Natural killer cell (primary cell): ENCODE data around the gene GRIN2D. TPM values are rescaled to one million over a fixed set of nuclear protein-coding genes. Genes with fewer than 3 reads are reported as not detected.

Source experiments
- ATAC-seq, 3 donors: fragments of 150-1000 bp in 2 of 3; fragments of 200-7000 bp in 1 of 3; cut with Tn5 transposase; 1 replicate in 1 of 3; 2 replicates in 2 of 3; pipeline ENCODE4 v1.10.0; 2021; ENCODE audit warnings: mild to moderate bottlenecking in 2 of 3, moderate library complexity in 2 of 3
- DNase-seq, 2 donors: peaks; one replicate each; pipeline versions ENCODE4 v3.0.0 to v3.0.0-alpha.2; 2013 to 2021; ENCODE audit warnings: mixed read lengths in 1 of 2
- H3K27ac ChIP-seq: one replicate; pipeline ENCODE4 v1.5.1; 2013; ENCODE audit warnings: mild to moderate bottlenecking, low read length
- H3K27me3 ChIP-seq: one replicate; pipeline ENCODE4 v1.6.1; 2013; ENCODE audit warnings: low read length; ENCODE audit not compliant: control insufficient read depth, insufficient read depth
- H3K36me3 ChIP-seq: one replicate; pipeline ENCODE4 v1.6.1; 2013; ENCODE audit warnings: low read length; ENCODE audit not compliant: control insufficient read depth, insufficient read depth
- H3K4me1 ChIP-seq: one replicate; pipeline ENCODE4 v1.6.1; 2013; ENCODE audit warnings: low read length; ENCODE audit not compliant: control insufficient read depth, insufficient read depth
- H3K4me3 ChIP-seq: one replicate; pipeline ENCODE4 v1.5.1; 2013; ENCODE audit warnings: low read length
- H3K9me3 ChIP-seq: one replicate; pipeline ENCODE4 v1.6.1; 2013; ENCODE audit warnings: low read length; ENCODE audit not compliant: control insufficient read depth, insufficient read depth
- H3K27ac Mint-ChIP-seq, 2 donors: one replicate each; pipeline ENCODE4 v1.8.0; 2022; ENCODE audit warnings: mild to moderate bottlenecking in 2 of 2, mixed read lengths in 2 of 2, moderate library complexity in 1 of 2
- H3K27me3 Mint-ChIP-seq, 2 donors: one replicate each; pipeline ENCODE4 v1.8.0; 2022; ENCODE audit warnings: low read depth in 2 of 2, mixed read lengths in 2 of 2
- H3K36me3 Mint-ChIP-seq: one replicate; pipeline ENCODE4 v1.8.0; 2022; ENCODE audit warnings: mixed read lengths
- H3K4me1 Mint-ChIP-seq, 2 donors: one replicate each; pipeline ENCODE4 v1.8.0; 2022; ENCODE audit warnings: mixed read lengths in 2 of 2
- H3K4me3 Mint-ChIP-seq: one replicate; pipeline ENCODE4 v1.8.0; 2022; ENCODE audit warnings: mild to moderate bottlenecking, moderate library complexity, mixed read lengths
- H3K9me3 Mint-ChIP-seq, 2 donors: one replicate each; pipeline ENCODE4 v1.8.0; 2022; ENCODE audit warnings: mixed read lengths in 2 of 2
- WGBS: methylation state at CpG from one replicate; pipeline ENCODE4 v1.1.7; 2013; ENCODE audit warnings: missing lambda C conversion rate; ENCODE audit not compliant: insufficient coverage; 5-methylcytosine and 5-hydroxymethylcytosine counted together
- intact Hi-C: fragments of 100-400 bp; cut with micrococcal nuclease; formaldehyde crosslinking; loops from one replicate; pipeline ENCODE4 v1.14.2; 2022
- total RNA-seq, 4 donors: library from RNA; stranded (reverse); fragments of 120-200 nt in 1 of 4; gene quantifications; one replicate each; pipeline versions ENCODE4 v1.2.3 to v1.2.4, GENCODE V29; 2013 to 2022
- TF ChIP-seq, protein P1 (sequence below): fragments of 200-600 bp; IDR thresholded peaks from one replicate; pipeline ENCODE4 v1.8.0; 2022; ENCODE audit warnings: antibody characterized with exemption

The GRIN2D gene
- total RNA-seq, 3 donors from 2014 or later (not counting 1 experiment from before 2014, with no cell fraction given), result 0.05 to 0.28 (median 0.07) TPM

DNA sequence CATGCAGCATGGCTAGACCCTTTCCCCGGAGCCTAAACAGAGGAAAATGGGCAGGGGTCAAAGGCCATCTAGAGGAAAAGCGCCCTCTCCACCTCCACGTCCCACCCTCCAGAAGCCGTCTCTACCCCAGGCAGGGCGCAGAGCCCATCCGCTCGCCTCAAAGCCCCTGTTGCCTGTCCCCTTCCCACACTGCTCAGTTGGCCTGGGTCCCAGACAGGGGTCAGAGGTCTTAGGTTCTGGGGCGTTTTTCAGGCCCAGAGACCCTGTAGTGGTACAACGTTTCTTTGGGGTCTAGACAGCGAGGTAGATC, 30.0 kb upstream of the GRIN2D start:
- 11% methylated on average over 10 of the region's 10 CpGs for WGBS
- peak overlapping the region; percentile 90 to 99 for H3K27ac Mint-ChIP-seq
- TF ChIP-seq, protein P1, sequence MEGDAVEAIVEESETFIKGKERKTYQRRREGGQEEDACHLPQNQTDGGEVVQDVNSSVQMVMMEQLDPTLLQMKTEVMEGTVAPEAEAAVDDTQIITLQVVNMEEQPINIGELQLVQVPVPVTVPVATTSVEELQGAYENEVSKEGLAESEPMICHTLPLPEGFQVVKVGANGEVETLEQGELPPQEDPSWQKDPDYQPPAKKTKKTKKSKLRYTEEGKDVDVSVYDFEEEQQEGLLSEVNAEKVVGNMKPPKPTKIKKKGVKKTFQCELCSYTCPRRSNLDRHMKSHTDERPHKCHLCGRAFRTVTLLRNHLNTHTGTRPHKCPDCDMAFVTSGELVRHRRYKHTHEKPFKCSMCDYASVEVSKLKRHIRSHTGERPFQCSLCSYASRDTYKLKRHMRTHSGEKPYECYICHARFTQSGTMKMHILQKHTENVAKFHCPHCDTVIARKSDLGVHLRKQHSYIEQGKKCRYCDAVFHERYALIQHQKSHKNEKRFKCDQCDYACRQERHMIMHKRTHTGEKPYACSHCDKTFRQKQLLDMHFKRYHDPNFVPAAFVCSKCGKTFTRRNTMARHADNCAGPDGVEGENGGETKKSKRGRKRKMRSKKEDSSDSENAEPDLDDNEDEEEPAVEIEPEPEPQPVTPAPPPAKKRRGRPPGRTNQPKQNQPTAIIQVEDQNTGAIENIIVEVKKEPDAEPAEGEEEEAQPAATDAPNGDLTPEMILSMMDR, result no peak

DNA sequence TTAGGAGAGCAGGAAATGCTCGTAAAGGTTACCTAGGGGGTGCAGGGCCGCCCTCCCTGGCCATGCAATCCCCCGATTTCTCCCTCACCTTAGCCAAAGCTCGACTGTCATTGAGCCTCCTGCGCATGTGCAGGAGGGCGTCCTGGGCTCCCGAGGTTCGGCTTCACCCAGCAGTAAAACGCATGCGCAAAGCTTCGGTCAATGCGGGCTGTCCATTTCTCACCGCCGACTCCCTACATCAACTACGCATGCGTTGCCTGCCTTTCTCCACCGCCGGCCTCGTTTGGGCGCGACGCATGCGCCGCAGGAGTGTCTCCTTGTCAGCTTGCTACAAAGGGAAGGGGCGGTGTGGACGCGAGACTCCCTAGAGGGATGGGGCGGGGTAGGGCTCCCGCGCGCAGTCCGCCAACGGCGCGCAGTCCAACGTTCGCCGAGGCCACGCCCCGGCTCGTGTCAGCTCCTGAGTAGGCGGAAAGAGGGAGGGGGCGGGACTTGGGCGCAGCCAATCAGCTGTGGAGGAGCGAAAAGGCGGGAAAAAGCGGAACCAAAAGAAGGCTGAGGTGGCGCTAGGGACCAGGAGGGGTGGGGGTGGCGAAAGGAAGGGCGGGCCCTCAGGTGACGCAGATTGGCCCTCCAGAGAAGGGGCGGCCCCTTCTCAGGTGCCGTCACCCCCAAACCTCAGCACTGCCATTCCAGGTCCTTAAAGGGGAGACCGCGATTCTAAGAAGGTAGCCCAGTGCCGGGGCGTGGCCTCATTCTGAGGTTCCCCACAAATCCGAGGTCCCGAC, 29.5 kb upstream of the GRIN2D start, which contains the start of the genes SYNGR4 and TMEM143:
SYNGR4 (plus strand) TSS at position 558 of the 788 bp plus-strand sequence. CDS start 1,476 bp downstream, outside the sequence.
TMEM143 (minus strand) TSS at position 131 of the 788 bp plus-strand sequence; CDS start at position 111, 20 bp downstream.
- no peaks in the 10 kb centered on the region for H3K9me3 ChIP-seq
- no peaks in the 10 kb centered on the region for H3K27me3 Mint-ChIP-seq
- TF ChIP-seq, protein P1, result no peak
- H3K4me3 Mint-ChIP-seq, result peak within 1 kb of the TSS; percentile 90
- intact Hi-C loops, result loop anchor here (1.0 to 5.0 kb wide), 5 partner anchors 27 to 55 kb away; partner anchors contain the start of gene KDELR1
- H3K36me3 ChIP-seq, result no peaks in the 10 kb centered on the region
- H3K4me1 Mint-ChIP-seq, result peaks cover 14 to 23% of the 10 kb centered on the region in 2 donors
- ATAC-seq (peak; percentile 88 to 97 (median 88)), DNase-seq (peak; percentile 93 to 100)
- WGBS, result under 1% methylated on average over 59 of the region's 59 CpGs
- peaks cover 18% of the 10 kb centered on the region for H3K4me1 ChIP-seq
- H3K27me3 ChIP-seq, result no peaks in the 10 kb centered on the region
- peak within 1 kb of the TSS; percentile 55 for H3K4me3 ChIP-seq
- H3K27ac ChIP-seq, result peak within 1 kb of the TSS; percentile 94
- H3K9me3 Mint-ChIP-seq, result no peaks in the 10 kb centered on the region
- H3K27ac Mint-ChIP-seq, result peak within 1 kb of the TSS; percentile 90 to 99
- H3K36me3 Mint-ChIP-seq, result no peaks in the 10 kb centered on the region

More for the DNA sequence above, 30.0 kb upstream of the GRIN2D start:
- no peaks in the 10 kb centered on the region for H3K27me3 ChIP-seq
- no peaks in the 10 kb centered on the region for H3K9me3 ChIP-seq
- peak overlapping the region; percentile 94 for H3K27ac ChIP-seq
- Mint-ChIP-seq H3K9me3 (no peaks in the 10 kb centered on the region), H3K4me1 (peaks cover 14 to 23% of the 10 kb centered on the region in 2 donors), H3K27me3 (no peaks in the 10 kb centered on the region), H3K4me3 (peak overlapping the region; percentile 90), H3K36me3 (no peaks in the 10 kb centered on the region)
- no peaks in the 10 kb centered on the region for H3K36me3 ChIP-seq
- peak overlapping the region; percentile 55 for H3K4me3 ChIP-seq
- H3K4me1 ChIP-seq, result peaks cover 18% of the 10 kb centered on the region
- ATAC-seq, result peak in 1 of 3 donors; percentile 0
- intact Hi-C loops, result loop anchor here (1.0 to 5.0 kb wide), 3 partner anchors 31 to 56 kb away; a partner anchor contains a TSS
- DNase-seq, result no peak

DNA sequence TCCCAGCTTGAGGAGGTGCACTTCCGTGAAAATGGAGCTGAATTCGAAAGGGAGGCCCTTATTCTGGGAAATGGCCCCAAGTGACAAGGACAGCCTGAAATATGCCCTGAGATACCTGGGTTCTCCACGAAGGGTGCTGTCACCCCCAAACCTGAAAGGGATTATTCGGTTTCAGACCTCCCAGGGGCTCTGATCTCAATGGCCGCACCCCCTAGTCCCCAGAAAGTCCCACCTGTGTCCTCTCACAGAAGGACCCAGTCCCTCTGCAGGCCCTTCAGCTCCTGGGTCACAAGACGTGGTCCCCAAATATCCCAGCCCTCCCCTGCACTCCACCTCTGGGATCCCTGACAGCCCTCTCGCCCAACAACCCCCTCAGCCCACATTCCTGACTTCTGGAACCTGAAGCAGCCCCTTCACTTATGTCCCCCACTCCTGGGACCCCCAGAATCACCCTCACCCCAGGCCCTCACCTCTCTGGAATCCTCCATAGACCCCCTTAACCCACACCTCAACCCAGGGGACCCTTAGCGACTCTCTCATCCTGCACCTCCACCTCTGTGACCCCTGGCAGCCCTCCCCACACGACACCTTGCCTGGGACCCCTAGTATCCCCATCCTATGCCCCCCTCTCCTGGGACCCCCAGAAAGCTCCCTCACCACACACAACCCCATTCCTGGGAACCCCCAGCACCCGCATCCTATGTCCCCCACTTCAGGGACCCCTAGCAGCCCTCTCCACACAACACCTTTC, 28.7 kb upstream of the GRIN2D start:
- ATAC-seq (no peak), DNase-seq (no peak)
- H3K36me3 Mint-ChIP-seq, result no peaks in the 10 kb centered on the region
- H3K27me3 ChIP-seq, result no peaks in the 10 kb centered on the region
- H3K4me3 Mint-ChIP-seq, result peak overlapping the region; percentile 90
- intact Hi-C loops, result loop anchor here (1.0 to 5.0 kb wide), 3 partner anchors 26 to 42 kb away; partner anchors contain the start of gene KDELR1
- peak overlapping the region; percentile 94 for H3K27ac ChIP-seq
- no peaks in the 10 kb centered on the region for H3K36me3 ChIP-seq
- 56% methylated on average over 9 of the region's 10 CpGs for WGBS
- TF ChIP-seq, protein P1, result no peak
- H3K9me3 Mint-ChIP-seq, result no peaks in the 10 kb centered on the region
- H3K9me3 ChIP-seq, result no peaks in the 10 kb centered on the region
- H3K4me1 Mint-ChIP-seq, result peaks cover 14 to 23% of the 10 kb centered on the region in 2 donors
- H3K4me3 ChIP-seq, result peak overlapping the region; percentile 55
- peaks cover 18% of the 10 kb centered on the region for H3K4me1 ChIP-seq
- H3K27ac Mint-ChIP-seq, result peak overlapping the region; percentile 90 to 99
- no peaks in the 10 kb centered on the region for H3K27me3 Mint-ChIP-seq
